GM18909 (cell line): ENCODE measurements around the gene HINT2.
A peak's percentile ranks its signal among the peaks of the same experiment; 100 is the strongest.

Experiments used
- ATAC-seq: cut with Tn5 transposase; IDR thresholded peaks from one replicate; pipeline ENCODE4 v1.9.1; 2021; ENCODE audit warnings: mild to moderate bottlenecking; ENCODE audit not compliant: unreplicated experiment, poor library complexity

The HINT2 gene

DNA sequence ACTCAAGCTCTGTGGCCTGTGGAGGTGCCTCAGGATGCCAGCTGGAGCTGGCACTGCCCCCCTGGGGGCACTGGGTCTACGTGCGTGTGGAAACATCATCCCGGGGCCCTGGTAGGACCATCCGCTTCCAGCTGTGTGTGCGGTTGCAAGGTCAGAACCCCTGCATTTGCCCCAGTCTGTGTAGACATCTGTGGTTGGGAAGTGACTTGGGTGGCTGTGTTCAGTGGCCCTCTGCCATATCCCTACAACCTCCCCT, 26.7 kb upstream of the HINT2 start:
- ATAC-seq = no peak

DNA sequence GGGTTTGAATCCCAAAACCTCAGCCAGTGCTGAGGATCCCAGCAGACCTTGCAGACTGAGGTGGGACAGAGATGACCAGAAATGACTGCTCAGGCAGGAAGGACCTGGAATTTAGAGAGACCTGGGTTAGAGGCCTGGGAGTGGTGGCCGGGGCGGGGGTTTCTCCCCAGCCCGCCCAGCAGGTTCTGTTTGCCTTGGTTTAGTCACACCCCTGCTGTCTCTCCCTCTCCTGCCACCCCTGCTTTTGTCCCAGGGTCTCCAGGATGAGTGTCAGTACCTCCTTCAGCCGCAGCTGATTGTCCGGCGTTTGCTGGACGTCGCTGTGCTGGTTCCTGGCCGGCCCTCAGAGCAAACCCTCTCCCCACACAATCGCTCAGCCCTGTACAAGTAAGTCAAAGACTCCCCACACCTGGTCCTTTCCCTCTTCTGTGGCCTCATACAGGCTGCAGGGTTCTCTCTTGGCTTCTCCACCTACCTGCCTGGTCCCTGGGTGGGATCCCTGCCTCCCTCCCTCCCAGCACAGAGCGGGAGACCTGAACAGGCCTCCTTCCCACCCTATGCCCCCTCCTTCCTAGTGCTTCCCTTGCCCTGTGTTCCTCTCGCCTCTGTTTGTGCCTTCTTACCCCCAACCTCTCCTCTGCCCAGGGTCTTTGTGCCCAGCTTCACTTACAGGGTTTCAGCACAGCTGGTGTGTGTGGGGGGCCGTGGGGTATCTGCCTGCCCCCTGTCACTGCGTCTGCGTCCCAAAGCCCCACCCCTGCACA, 26.2 kb upstream of the HINT2 start:
- no peak for ATAC-seq

DNA sequence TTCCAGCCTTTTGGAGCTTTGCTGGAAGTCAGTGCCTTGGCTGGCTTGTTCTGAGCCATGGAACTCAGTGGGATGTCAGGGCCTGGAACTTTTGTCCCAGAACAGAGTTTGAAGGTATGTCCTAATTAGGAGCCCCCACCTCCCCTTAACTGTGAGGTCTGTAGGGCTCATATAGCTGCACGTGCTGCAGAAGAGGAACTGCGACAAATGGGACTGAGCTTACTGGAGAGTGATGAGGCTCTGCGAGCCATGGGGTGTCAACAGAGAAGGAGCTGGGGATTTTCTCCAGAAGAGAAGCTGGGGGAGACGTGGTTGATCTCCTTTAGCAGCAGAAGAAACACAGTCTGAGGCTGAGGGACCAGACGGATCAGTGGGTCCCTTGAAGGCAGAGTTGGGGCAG, 25.1 kb upstream of the HINT2 start:
- no peak for ATAC-seq

DNA sequence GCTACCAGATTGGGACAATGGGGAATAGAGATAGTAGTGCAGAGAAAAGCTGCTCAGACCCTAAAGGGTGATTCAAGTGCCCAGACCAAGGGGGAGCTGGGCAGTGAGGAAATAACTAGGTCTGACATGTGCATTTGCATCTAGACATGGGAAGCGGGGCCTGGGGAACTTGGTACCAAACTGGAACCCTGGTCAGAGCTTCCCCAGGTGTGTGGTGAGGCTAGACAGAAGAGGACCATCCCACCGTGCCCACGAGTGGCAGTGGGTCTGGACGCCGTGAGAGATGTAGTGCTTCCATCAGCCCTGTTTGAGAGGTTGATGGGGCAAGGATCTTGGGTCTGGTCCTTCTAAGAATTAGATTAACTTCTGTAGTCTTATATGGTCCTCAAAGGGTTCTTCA, 21.8 kb upstream of the HINT2 start:
- no peak for ATAC-seq

DNA sequence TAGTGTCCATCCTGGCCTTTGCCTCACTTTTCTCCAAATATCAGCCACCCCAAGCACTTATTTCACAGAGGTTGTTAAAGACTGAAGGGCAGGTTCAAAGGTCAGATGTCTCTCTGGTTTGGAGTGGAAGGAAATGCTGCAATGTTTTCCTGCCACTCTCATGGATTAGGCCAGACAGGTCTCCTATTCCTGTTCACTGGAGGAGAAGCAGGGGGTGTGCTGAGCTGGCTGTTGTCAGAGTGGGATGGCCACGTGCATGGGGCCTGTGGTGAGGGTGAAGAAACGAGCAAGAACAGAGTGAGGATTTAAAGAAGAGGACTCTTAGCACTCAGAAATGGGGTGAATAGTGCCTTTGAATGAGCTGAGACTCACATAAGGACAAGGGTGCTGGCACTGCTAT, 20.9 kb upstream of the HINT2 start:
- no peak for ATAC-seq

DNA sequence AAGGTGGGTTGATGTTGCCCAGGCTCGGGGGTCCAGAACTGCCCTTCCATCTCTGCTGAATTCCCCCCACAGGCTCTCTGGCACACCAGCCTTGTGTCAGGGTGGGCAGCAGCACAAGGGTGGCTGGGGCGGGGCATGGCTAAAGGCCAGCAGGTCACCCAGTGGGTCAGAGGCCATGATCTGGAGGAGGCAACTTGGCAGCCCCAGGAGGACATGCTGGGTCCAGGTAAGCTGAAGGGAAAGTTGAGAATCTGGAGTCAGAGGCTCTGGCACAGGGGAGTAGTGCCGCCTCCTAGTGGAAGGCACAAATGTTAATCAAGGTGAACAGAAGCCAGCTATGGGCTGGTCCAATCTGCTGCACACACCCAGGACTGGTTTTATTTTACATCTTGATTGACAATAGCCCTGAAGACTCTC, 20.4 kb upstream of the HINT2 start:
- no peak for ATAC-seq

DNA sequence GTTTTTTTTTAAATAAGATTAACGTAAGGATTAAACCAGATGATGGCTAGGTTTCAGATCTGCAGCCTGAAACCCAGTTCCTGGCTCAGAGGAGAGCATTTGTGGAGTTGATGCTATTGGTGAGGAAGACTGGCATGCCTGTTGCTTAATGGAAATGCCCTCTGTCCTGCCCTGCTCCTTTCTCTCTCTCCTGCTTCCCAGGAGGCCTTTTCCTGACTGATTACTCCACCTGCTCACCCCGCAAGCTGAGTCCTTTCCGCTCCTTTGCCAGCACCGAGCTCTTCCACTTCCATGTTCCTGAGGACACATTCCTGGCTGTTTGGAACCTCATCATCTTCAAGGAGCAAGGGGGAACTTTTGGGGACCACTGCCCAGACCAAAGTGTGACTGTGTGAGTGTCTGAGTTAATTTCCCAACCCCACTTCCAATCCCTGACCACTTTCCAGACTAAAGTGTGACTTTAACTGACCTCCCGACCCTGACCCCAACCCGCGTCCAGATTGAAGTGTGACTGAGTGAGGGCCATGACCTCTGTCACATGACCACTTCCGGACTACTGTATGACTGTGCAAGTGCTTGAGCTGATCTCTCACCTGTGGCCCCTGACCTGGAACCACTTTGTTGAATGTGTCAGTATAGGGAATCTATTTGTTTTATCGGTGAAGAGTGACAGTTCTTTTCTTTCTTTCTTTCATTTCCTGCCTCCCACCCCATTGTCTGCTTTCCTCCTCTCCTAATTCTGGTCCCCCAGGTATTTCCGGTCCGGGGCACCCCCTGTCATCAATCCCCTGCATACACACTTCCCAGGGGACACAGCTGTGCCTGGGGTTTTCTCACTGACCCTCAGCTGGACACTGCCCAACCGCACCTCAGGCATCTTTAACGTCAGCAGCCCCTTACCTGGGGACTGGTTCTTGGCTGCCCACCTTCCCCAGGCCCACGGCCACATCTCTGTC, 19.7 kb upstream of the HINT2 start:
- no peak for ATAC-seq

DNA sequence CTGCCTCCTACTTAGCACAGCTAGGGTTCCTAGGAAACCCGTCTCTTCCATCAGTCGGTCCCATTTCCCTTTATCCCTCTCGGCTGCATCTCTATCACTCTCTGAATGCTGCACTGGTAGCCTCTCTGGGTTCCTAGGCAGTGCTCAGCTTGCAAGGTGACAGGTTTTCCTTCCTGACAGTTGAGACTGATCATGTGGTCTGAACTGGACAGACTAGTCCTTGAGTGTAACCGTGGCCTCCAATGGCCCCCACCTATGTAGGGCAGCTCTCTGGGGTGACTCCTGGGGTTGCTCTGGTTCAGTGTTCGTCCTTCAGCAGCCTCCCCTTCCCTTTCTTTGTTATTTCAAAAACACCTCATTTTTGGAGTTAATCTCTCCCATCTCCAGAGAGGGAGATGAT, 18.0 kb upstream of the HINT2 start:
- no peak for ATAC-seq

DNA sequence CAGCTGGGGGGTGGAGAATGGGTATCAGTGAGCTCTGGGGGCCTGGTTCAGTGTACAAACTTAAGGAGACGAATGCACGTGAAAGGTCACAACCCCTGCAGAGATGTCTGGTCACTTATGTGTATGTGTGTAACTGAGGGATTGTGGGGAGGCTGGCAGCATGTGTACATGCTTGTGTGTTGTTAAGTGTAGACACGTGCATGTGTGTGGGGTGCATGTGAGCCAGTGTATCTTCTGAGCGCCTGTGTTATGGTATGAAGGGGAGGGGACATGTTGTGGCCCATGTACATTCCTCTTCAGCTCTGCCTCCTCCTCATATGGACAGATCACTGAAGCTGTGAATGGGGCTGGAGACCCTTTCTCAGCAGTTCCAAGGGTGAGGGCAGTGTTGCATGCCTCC, 16.2 kb upstream of the HINT2 start:
- ATAC-seq = no peak

DNA sequence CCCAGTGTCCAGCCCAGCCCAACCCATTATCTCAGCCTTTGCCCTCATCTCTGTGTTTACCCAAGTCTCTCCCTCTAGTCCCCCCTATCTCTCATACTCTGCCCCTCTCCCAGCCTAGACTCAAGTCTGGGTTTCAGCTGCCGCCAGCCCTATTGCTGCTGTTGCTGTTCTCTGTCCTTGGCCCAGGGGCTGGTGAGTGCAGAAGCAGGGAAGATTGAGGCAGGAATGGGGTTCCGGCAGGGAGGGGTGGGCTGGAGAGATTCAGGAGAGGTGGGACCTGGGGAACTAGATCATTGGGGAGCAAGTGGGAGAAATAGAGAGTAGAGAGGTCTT, 14.9 kb upstream of the HINT2 start:
- ATAC-seq = no peak

DNA sequence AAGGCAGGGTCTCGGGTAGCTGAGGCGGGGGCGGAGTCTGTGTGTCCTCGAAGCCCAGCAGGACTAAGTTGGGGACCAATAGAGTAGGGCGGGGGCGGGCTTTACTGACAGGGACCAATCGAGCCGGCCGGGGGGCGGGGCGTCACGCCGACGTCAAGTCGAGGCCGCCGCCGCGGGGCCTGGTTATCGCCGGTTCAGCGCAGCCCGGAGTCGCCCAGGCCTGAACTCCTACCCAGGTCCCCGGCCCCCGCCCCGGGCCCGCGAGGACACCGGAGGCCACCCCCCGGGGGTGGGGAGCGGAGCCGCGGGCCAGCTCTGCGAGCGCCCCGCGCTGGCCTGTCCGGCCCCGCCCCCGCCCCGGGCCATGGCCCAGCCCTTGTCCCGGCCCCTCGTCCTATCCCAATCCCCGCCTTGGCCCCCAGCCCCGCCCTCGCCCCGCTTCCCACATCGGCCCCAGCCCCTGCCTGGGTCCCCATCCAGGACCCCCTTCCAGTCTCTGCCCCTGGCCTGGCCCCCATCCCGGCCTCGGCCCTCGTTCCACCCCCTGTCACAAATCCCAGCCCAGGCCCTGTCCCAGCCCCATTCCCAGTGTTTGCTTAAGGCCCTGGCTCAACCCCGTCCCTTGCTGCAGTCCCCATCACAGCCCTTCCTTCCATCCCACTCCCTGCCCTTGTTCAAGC, 14.4 kb upstream of the HINT2 start, which contains the start of gene TMEM8B:
TSS of gene TMEM8B (plus strand) at position 145 of the 680 bp plus-strand sequence. CDS start at position 365, 220 bp downstream.
- peak; percentile 82 for ATAC-seq

DNA sequence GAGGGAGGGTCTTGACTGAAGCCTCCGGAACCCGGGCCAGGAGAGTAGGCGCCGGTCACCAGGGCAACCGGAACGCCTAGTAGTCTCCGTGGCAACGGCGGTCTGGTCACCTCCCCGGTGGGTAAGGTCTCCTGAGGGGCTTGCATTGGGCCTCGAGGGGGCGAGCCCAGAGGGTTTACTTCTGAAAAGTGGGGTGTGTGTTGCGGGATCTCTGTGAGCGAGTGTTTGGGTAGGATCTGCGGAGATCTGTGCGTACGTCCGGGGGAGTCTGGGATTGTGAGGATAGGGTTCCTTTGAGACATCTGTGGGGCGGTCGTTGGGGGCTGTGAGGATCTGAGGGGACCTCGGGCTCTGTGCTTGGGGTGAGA, 13.9 kb upstream of the HINT2 start, which contains the start of gene FAM221B:
TSS of gene FAM221B (minus strand) at position 17 of the 368 bp plus-strand sequence. CDS start 2,571 bp downstream, outside the sequence.
- ATAC-seq = peak; percentile 8

DNA sequence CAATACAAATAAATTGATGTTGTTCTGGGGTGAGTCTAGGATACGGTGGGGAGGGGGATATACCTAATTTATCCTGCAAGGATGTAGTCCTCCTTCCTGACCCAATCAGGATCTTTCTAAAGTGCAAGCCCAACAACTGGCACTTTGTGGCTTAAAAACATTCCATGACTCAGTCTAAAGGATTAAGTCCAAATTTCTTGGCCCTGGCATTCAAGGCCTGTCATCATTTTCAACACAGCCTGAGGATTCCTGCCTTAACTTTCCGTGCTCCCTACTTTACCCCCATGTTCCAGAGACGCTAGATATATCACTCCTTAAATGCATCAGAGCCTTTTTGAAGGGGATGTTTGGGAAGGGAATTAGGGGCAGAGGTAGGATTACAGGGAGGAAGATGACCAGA, 12.6 kb upstream of the HINT2 start:
- ATAC-seq = no peak

DNA sequence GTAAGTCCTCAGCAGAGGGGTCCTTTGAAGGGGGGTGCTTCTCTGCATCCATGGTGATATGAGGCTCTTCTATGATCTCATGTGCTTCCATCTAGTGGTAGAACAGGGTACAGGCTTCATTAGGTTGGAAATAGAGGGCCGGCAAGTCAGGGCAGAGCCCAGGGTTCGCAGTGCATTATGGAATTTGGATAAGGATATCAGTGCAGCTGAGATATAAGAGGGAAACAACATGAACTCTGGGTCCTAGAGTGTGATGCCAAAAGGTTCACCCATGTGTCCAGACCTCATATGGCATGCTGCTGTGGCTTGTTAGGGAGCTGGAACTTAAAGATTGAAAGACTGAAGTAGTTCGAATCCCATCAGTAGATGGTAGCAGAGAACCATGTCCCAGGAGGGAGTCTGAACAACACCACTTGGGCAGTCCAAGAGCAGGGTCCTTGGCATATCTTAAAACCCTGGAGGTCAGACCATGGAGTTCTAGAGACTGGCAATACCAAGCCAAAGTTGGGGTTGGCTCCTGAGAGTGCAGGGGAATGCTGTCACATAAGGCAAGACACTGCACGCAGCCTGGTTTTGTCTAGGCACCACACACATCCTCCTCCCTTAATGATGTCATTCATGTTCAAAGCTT, 11.3 kb upstream of the HINT2 start:
- peak; percentile 51 for ATAC-seq

DNA sequence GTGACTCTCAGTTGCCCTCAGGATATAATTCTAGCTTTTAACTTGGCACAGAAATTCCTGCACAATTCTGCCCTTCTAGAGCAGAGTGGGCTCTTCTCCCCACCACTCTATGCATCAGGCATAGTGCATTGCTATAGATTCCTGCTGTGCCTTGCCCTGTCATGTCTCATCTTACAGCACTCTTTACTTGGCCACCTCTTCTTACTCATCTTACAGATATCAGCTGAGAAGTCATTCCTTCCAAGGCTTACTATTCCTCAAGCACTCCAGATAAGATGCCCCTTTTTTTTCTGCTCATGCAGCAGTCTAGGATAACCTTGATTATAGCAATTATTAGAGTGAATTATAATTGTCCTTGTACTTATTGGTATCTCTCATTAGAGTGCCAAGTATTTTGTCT, 8.1 kb upstream of the HINT2 start:
- no peak for ATAC-seq

DNA sequence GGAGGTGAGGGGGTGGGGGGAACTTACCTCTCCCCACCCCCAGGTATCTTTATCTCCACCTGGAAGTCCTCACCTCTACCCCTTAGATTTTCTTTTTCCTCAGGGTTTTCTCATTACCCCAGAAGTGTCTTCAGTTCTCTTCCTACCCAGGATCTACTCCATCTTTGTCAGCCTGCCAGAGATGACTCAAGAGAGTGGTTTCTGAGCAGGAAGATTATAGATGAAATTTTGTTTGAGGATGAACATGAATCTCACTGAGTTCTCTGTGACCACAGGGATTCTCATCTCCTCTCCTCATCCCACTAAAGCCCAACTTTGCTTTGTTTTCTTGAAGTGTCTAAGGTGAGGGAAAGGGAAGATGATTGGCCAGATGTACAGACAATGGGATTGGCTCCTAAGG, 5.2 kb upstream of the HINT2 start:
- ATAC-seq = no peak

DNA sequence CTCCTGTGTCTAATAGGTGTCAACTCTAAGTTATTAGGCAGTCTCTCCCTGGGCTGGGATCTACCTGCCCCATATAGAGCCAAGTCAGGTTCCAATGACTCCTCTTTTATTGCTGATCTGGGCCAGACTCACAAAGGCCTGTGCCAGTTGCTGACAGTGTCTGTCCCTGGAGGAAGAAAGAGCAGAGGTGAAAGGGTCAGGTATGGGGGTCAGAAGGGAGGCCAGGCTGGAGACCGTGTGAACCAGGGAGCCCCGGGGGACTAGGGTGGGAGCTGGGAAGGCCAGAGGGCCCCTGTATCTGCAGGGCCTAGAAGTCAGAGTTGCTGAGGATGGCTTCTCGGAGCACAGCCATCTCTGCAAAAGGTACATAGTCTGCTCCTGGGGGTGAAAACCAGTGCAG, 3.5 kb upstream of the HINT2 start:
- ATAC-seq = no peak

DNA sequence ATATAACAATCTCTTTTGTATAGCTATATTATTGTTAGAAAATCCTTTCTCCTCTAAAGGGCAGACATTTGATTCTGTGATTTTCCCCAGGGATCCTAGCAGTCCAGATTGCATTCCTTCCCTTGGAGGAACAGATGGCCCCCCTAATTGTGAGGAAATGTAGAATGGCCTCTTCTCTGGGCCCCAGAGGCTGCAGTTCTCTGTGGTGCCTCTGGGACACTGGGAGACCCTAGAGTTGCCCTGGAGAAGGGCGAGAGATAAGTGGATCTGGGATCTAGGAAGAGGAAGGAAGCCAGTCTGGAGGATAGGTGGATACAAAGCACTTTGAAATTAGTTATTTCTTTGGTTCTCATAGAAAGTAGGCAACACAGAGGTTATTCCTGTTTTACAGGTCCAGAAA, 1.9 kb upstream of the HINT2 start:
- ATAC-seq = no peak

DNA sequence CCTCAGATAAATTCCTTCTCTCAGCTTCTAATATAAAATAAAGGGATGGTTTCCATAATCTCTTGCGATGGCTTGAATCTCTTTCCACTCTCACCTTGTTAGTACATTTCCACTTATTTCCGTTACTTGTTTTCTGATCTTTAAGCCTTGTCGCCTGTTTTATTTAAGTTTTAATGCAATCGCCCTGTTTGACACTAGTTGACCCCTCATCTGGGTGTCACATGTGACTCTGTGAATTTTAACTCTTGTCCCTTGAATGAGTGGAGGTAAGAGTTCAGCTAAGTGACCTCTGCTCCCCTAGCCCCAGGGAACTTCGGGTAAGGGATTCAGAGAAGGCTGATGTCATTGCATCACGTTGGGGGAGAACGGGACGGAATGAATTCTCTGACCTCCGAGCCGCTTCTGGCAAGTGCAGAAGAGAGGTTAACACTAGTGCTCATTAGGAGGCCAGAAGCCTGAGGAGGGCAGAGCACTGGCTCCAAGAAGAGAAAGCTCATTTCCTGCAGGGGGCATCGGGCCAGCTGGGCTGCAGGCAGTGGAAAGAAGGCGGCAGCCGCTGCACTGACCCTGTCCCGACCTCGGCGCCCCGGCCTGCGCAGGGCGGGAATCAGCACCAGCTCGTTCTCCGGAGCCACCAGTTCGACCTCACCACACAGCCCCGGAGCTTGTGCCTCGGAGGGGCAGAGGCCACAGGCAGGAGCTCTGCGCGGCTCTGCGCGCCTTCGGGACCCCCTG, 569 bp downstream of the HINT2 start:
- peak; percentile 21 for ATAC-seq
